ENCODE measurements around the gene GUCA2B. TPM values are rescaled to one million over a fixed set of nuclear protein-coding genes. Genes with fewer than 3 reads are reported as not detected.

The GUCA2B gene
- total RNA-seq, 2 experiments from 2014 or later: not detected

DNA sequence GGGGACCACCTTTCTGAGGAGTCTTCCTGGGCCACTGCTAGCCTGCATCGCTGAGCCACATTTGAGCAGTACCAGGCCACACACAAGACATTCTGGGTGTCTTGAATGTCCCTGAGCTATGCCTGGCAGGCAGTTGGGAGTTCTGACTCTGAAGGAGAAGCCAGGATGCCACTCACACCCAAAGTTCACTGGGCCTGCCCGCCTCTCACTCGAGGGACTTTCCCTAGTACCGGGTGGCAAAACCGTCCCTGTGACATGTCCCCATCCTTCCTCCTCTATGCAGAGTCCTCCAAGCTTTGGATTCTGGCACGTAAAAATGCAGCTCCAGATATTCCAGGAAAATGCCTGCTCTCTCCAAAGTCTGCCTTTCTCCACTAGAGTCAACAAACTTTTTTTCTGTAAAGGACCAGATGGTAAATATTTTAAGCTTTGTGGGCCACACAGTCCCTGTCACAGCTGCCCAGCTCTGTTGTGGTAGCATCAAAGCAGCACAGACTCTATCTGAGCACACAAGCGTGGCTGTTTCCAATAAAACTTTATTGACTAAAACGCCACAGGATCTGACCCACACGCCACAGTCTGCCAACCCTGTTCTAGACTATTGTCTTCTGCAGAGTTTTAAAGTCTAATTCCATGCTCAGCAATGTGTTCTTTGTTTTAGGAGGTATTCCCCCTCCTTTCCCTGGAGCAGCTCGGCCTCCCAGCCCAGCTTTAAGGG is 19.2 kb upstream of the GUCA2B start:
- CTCF ChIA-PET: no interaction called here
- H3K36me3 Mint-ChIP-seq (ENCODE audit: low read depth): no peaks in the 10 kb centered on the region
- no peak for DNase-seq
- no peaks in the 10 kb centered on the region for H3K4me1 Mint-ChIP-seq
- H3K9me3 Mint-ChIP-seq: no peaks in the 10 kb centered on the region
- no peak overlapping the region for H3K27ac Mint-ChIP-seq
- H3K27me3 Mint-ChIP-seq: peaks cover 2% of the 10 kb centered on the region
- H3K4me3 Mint-ChIP-seq: no peak overlapping the region
- POLR2A ChIA-PET: no interaction called here

DNA sequence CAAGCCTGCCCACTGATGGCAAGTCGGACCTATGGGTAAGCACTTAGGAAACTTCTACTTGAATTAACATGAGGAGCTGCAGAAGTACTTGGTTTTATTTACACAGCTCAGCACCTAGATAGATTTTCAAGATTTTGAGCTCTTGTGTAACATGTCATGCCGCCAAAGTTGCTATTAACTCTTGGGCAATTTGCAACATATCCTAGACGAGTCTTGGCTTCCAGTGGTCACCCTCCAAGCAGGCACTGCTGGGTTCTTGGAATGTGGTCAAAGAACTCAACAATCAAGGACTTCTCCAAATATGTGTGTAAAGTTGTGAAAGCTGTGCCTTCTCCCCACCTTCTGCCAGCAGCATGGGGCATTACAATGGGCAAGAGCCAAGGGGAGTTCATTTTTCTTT is 17.8 kb upstream of the GUCA2B start:
- Mint-ChIP-seq H3K27ac (no peak overlapping the region), H3K4me1 (no peaks in the 10 kb centered on the region), H3K27me3 (no peaks in the 10 kb centered on the region), H3K9me3 (no peaks in the 10 kb centered on the region), H3K4me3 (no peak overlapping the region), H3K36me3 (ENCODE audit: low read depth) (no peaks in the 10 kb centered on the region)
- no peak for DNase-seq
- CTCF ChIA-PET: no interaction called here
- POLR2A ChIA-PET: no interaction called here

DNA sequence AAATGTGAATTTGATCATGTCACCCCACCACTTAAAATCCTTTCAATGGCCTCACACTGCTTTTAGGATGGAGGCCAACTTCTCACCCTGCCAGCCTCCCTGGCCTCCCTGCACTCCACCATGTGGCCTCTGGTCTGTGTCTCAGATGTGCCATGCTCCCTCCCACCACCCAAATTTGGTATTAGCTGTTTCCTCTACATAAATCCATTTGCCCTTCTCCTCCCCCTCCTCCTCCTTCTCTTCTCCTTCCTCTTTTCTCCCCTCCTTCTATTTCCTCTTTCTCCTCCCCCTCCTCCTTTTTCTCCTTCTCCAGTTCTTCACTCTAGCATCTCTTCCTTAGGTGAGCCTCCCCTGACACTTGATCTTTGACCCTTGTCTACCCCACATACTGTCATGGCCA is 16.7 kb upstream of the GUCA2B start:
- no peaks in the 10 kb centered on the region for H3K36me3 Mint-ChIP-seq (ENCODE audit: low read depth)
- ChIA-PET POLR2A (no interaction called here), CTCF (no interaction called here)
- H3K27ac Mint-ChIP-seq: no peak overlapping the region
- no peaks in the 10 kb centered on the region for H3K4me1 Mint-ChIP-seq
- DNase-seq: no peak
- no peak overlapping the region for H3K4me3 Mint-ChIP-seq
- no peaks in the 10 kb centered on the region for H3K9me3 Mint-ChIP-seq
- H3K27me3 Mint-ChIP-seq: no peaks in the 10 kb centered on the region

DNA sequence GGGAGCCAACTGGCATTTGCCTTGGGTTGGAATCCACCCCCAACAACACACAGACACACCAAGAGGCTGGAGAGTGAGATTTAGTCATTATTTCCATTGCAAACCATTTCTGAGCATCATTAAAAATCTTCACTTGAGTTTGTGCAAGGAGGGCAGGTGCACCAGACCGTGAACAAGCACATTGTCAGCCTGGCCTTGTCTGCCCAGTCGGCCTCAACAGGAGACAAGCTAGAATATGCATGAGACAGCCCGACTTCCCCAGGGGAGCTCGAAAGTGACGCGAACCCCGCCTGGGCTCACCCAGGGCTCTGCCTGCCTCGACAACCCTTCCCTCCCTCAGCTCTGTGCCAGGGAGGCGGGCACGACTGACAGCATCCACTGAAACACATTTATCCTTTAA is 15.4 kb upstream of the GUCA2B start:
- Mint-ChIP-seq H3K27ac (no peak overlapping the region), H3K4me1 (no peaks in the 10 kb centered on the region), H3K4me3 (no peak overlapping the region), H3K36me3 (ENCODE audit: low read depth) (no peaks in the 10 kb centered on the region), H3K9me3 (no peaks in the 10 kb centered on the region), H3K27me3 (peaks cover 2% of the 10 kb centered on the region)
- ChIA-PET CTCF (no interaction called here), POLR2A (no interaction called here)
- DNase-seq: no peak

DNA sequence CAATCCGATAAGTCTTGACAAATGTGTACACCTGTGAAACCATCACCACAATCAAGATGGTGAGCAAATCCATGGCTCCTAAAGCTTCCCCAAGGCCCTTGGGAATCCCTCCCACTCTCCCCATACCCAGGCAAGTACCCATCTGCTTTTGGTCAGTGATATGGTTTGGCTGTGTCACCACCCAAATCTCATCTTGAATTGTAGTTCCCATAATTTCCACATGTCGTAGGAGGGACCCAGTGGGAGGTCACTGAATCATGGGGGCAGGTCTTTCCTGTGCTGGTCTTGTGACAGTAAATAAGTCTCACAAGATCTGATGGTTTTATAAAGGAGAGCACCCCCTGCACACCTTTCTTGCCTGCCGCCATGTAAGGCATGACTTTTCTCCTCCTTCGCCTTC is 14.6 kb upstream of the GUCA2B start:
- peaks cover 6% of the 10 kb centered on the region for H3K4me1 Mint-ChIP-seq
- POLR2A ChIA-PET: no interaction called here
- no peaks in the 10 kb centered on the region for H3K9me3 Mint-ChIP-seq
- DNase-seq: no peak
- peaks cover 2% of the 10 kb centered on the region for H3K27me3 Mint-ChIP-seq
- CTCF ChIA-PET: no interaction called here
- H3K27ac Mint-ChIP-seq: no peak overlapping the region
- H3K36me3 Mint-ChIP-seq (ENCODE audit: low read depth): no peaks in the 10 kb centered on the region
- no peak overlapping the region for H3K4me3 Mint-ChIP-seq

DNA sequence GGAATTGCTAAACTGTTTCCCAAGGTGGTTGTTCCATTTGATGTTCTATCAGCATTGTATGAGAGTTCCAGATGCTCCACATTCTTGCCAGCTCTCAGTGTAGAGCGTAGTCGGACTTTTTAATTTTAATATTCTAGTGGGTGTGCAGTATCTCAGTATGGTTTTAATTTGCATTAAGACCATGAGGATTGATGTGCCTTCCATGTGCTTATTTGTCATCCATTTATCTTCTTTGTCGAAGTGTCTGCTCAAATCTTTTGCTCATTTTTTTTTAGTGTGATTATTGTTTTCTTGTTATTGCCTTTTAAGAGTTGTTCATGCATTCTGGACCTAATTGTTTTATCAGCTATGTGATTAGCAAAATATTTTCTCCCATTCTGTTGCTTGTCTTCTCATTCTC is 13.8 kb upstream of the GUCA2B start:
- Mint-ChIP-seq H3K36me3 (ENCODE audit: low read depth) (no peaks in the 10 kb centered on the region), H3K4me3 (no peak overlapping the region), H3K9me3 (no peaks in the 10 kb centered on the region), H3K27me3 (peaks cover 2% of the 10 kb centered on the region), H3K27ac (no peak overlapping the region), H3K4me1 (peaks cover 7% of the 10 kb centered on the region)
- DNase-seq: no peak
- POLR2A ChIA-PET: no interaction called here
- CTCF ChIA-PET: interaction anchor here (0.7 kb wide), 1 partner anchor 617 kb away, joined by 3 read pairs; no protein-coding TSS in a partner anchor

DNA sequence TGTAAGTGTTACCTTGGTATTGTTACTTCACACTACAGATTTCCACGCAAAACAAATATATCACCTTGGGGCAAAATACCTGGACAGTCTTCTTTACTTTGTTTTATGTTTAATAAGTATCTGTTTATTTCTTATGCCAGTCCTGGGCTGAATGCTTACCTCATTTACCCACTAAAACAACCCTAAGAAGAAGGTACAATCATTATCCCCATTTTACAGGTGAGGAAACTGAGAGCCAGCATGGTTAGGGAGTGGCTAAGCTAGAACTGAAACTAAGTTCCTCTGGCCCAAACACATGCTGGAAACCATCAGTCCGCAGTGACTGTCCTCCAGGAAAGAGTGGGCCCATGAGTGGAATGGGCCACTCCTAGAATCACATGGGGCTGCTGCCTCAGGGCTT is 13.0 kb upstream of the GUCA2B start:
- Mint-ChIP-seq H3K4me3 (no peak overlapping the region), H3K4me1 (peaks cover 7% of the 10 kb centered on the region), H3K27ac (no peak overlapping the region), H3K36me3 (ENCODE audit: low read depth) (no peaks in the 10 kb centered on the region), H3K9me3 (no peaks in the 10 kb centered on the region), H3K27me3 (peaks cover 2% of the 10 kb centered on the region)
- ChIA-PET POLR2A (no interaction called here), CTCF (interaction anchor here (0.8 kb wide), 1 partner anchor 11 kb away, joined by 4 read pairs; no protein-coding TSS in a partner anchor)
- no peak for DNase-seq

DNA sequence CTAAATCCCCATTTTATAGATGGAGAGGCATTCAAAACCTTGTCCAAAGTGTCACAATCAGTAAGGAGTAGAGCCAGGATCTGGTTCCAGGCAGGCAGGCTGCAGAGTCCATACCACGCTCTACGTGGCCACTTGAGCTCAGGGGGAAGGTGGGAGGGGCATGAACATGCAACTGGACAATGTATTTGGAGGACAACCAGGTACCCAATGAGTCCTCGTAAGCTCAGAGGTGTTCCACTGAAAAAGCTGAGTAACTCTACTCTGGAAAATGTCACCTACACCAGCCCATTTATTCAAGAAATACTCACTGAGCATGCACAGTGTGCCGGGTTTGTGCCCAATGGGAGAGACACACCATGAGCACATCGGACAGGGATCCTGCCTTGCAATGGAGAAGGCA is 11.2 kb upstream of the GUCA2B start:
- CTCF ChIA-PET: interaction anchor here (1.3 kb wide), 1 partner anchor 10 kb away, joined by 3 read pairs; no protein-coding TSS in a partner anchor
- H3K27me3 Mint-ChIP-seq: peaks cover 2% of the 10 kb centered on the region

DNA sequence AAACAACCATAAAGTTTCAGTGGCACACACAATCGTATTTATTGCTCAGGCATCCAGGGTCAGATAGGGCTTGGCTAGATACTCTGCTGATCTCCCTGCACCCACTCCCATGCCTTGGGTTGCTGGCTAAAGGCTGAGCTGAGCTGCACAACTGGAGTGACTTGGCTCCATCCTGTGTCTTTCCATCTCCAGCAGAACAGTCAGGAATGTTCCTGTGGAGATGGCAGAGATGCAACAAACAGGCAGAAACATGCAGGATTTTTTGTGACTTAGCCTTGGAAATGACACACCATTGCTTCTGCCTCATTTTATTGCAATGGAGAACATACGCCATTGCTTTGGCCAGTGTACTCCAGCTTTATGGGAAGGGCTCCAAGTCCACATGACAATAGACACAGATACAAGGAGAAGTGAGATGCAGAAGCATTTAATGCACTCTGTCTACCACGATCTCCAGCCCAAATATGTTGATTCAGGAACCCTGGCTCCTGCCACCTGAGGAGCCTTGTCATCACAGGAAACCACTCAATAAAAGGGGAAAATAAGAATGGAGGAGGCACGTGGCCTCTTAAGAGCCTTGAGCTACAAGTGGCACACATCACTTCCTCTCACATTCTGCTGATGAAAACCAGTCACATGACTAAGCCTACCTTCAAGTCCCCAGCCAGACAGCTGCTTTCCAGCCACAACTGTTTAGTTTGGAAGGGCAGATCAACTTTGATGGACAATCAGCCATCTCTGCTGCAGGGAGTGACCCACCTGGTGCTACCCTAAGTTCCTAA is 10.1 kb upstream of the GUCA2B start:
- CTCF ChIA-PET: interaction anchor here (0.5 to 1.3 kb wide), 2 partner anchors 11 to 223 kb away, joined by 3 to 4 read pairs; no protein-coding TSS in a partner anchor
- POLR2A ChIA-PET: no interaction called here
- Mint-ChIP-seq H3K9me3 (no peaks in the 10 kb centered on the region), H3K36me3 (ENCODE audit: low read depth) (no peaks in the 10 kb centered on the region), H3K4me3 (no peak overlapping the region), H3K27me3 (peaks cover 2% of the 10 kb centered on the region), H3K27ac (no peak overlapping the region), H3K4me1 (peaks cover 7% of the 10 kb centered on the region)
- no peak for DNase-seq

More for the DNA sequence above, 11.2 kb upstream of the GUCA2B start:
- H3K4me1 Mint-ChIP-seq: peaks cover 7% of the 10 kb centered on the region
- no peaks in the 10 kb centered on the region for H3K9me3 Mint-ChIP-seq
- no peak for DNase-seq
- no peak overlapping the region for H3K4me3 Mint-ChIP-seq
- no peak overlapping the region for H3K27ac Mint-ChIP-seq
- POLR2A ChIA-PET: no interaction called here
- H3K36me3 Mint-ChIP-seq (ENCODE audit: low read depth): no peaks in the 10 kb centered on the region

DNA sequence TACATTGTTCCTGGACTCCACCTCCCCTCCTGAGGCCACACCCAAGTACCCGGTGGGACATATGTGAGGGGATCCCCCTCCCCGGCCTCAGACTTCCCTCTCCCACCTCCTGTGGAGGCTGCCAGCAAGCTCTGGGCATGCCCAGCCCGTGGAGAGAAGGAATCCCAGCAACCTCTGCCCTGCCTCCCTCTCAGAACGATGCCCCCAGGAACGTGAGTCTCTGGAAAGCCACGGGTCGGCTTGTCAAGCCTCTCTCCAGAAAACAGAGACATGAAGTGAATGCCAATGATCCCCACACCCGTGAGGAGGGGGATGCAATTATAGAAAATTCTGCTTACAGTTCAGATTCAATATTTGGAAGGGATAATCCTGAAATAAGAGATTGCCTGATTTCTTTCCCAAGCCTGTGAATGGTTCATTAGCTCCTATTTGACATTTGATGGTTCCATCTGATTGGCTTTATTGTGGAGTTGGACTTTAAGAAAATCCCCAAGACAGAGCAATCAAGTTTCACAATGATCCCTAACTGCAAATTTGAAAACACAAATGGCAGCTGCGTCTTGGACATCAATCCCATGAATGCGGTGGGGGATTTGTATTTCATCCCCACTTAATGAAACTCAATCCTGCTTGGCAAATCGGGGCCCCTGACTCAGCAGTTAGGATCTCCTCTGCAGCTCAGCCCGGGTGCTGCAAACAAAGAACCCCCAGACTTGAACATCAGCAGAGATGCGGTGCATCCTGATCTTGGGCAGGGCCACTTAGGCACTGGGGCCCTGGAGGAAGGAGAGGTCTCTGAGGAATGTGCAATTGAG is 9.1 kb upstream of the GUCA2B start:
- Mint-ChIP-seq H3K9me3 (no peaks in the 10 kb centered on the region), H3K4me3 (no peak overlapping the region), H3K36me3 (ENCODE audit: low read depth) (no peaks in the 10 kb centered on the region), H3K27me3 (peaks cover 2% of the 10 kb centered on the region), H3K4me1 (peaks cover 7% of the 10 kb centered on the region), H3K27ac (no peak overlapping the region)
- ChIA-PET CTCF (interaction anchor here (0.5 kb wide), 1 partner anchor 222 kb away, joined by 4 read pairs; no protein-coding TSS in a partner anchor), POLR2A (no interaction called here)
- DNase-seq: no peak

DNA sequence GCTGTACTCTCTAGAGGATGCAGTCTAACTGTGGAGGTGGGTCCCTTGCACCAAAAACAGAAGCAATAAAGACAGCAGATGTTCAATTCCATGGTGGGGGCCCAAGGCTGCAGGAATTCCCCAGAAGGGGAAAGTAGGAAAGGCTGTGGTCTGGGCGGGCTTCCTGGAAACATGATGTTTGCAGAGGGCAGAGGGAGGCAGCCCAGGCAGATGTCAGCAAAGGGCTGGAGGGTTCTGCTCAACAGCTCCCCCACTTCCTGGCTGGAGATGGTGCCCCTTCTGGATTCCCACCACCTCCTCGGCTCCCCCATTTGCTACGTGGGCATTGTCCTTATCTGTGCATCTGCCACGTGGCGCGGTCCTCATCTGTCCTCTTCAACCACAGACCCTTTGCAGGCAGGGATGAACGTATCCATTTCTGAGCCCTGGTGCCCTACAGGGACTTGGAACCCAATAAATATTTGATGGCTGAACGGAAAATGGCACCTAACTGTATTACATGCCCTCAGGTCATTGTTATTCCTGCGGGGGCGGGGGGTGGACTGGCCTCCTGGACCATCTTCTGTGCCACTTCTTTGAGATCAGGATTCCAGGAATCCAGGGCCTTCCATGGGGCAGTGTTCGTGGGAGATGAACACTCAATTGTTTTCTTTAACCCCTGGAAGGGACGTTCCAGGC is 8.4 kb upstream of the GUCA2B start:
- CTCF ChIA-PET: no interaction called here
- H3K27me3 Mint-ChIP-seq: peaks cover 2% of the 10 kb centered on the region
- H3K36me3 Mint-ChIP-seq (ENCODE audit: low read depth): no peaks in the 10 kb centered on the region
- no peaks in the 10 kb centered on the region for H3K9me3 Mint-ChIP-seq
- POLR2A ChIA-PET: no interaction called here
- DNase-seq: no peak
- H3K27ac Mint-ChIP-seq: no peak overlapping the region
- no peak overlapping the region for H3K4me3 Mint-ChIP-seq
- peaks cover 7% of the 10 kb centered on the region for H3K4me1 Mint-ChIP-seq

DNA sequence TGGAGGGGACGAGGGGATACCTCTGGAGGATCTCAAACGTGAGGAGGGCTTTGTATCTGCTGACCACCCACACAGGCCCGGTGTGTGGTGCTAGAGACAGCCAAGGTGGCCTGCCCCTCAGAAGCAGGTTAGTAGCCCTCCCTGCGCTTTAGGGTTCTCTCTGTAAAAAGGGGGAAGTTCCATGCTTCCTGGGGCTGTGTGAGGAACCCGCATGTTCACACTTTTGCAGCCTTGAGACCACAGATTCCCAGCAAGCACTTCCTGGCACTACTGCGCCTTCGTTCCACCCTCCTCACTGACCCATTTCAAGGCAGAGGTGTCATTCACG is 7.9 kb upstream of the GUCA2B start:
- POLR2A ChIA-PET: no interaction called here
- H3K4me3 Mint-ChIP-seq: no peak overlapping the region
- DNase-seq: no peak
- no peak overlapping the region for H3K27ac Mint-ChIP-seq
- no peaks in the 10 kb centered on the region for H3K36me3 Mint-ChIP-seq (ENCODE audit: low read depth)
- CTCF ChIA-PET: no interaction called here
- H3K4me1 Mint-ChIP-seq: peaks cover 7% of the 10 kb centered on the region
- no peaks in the 10 kb centered on the region for H3K9me3 Mint-ChIP-seq
- peaks cover 7% of the 10 kb centered on the region for H3K27me3 Mint-ChIP-seq
